H9 (cell line): ENCODE measurements around the gene DNASE1L3. TPM values are rescaled to one million over a fixed set of nuclear protein-coding genes. Genes with fewer than 3 reads are reported as not detected.

Experiments used
- DNase-seq: peaks from one replicate; pipeline ENCODE4 v3.0.0-alpha.2; 2017
- H2AFZ ChIP-seq: one replicate; pipeline ENCODE4 v1.6.1; 2013; ENCODE audit warnings: mild to moderate bottlenecking, low read length, control low read depth, moderate library complexity
- H2AK5ac ChIP-seq: 2 replicates; pipeline ENCODE4 v1.6.1; 2013; ENCODE audit warnings: low read length, control low read depth, mixed read lengths; ENCODE audit not compliant: insufficient read length
- H2BK120ac ChIP-seq: one replicate; pipeline ENCODE4 v1.6.1; 2013; ENCODE audit warnings: low read depth, mild to moderate bottlenecking, low read length, control low read depth, inconsistent platforms; ENCODE audit not compliant: poor library complexity, severe bottlenecking
- H2BK12ac ChIP-seq: 2 replicates; pipeline ENCODE4 v1.6.1; 2013; ENCODE audit warnings: low read length, control low read depth, mixed read lengths, low read depth; ENCODE audit not compliant: insufficient read length
- H2BK15ac ChIP-seq: 2 replicates; pipeline ENCODE4 v1.6.1; 2013; ENCODE audit warnings: low read depth, low read length, control low read depth
- H2BK20ac ChIP-seq: one replicate; pipeline ENCODE4 v1.6.1; 2013; ENCODE audit warnings: low read depth, mild to moderate bottlenecking, low read length, control low read depth, inconsistent platforms; ENCODE audit not compliant: poor library complexity, severe bottlenecking
- H2BK5ac ChIP-seq: 2 replicates; pipeline ENCODE4 v1.6.1; 2013; ENCODE audit warnings: low read length, control low read depth, mixed read lengths; ENCODE audit not compliant: insufficient read length
- H3K14ac ChIP-seq: 2 replicates; pipeline ENCODE4 v1.6.1; 2013; ENCODE audit warnings: low read length, control low read depth; ENCODE audit not compliant: insufficient read depth
- H3K18ac ChIP-seq: 2 replicates; pipeline ENCODE4 v1.6.1; 2013; ENCODE audit warnings: low read depth, mild to moderate bottlenecking, mixed read lengths, low read length, control low read depth; ENCODE audit not compliant: insufficient read length
- H3K23ac ChIP-seq: 2 replicates; pipeline ENCODE4 v1.6.1; 2013; ENCODE audit warnings: low read length, control low read depth, mixed read lengths, low read depth; ENCODE audit not compliant: insufficient read length
- H3K23me2 ChIP-seq: 2 replicates; pipeline ENCODE4 v1.6.1; 2013; ENCODE audit warnings: low read depth, mild to moderate bottlenecking, mixed read lengths, low read length, control low read depth; ENCODE audit not compliant: insufficient read length, poor library complexity, severe bottlenecking
- H3K27ac ChIP-seq: 2 replicates; pipeline ENCODE4 v1.5.1; 2013; ENCODE audit warnings: low read length, control low read depth, mixed read lengths, low read depth; ENCODE audit not compliant: insufficient read length
- H3K27me3 ChIP-seq: 2 replicates; pipeline ENCODE4 v1.6.1; 2013; ENCODE audit warnings: low read length, control low read depth, inconsistent platforms; ENCODE audit not compliant: insufficient read depth
- H3K4ac ChIP-seq: 2 replicates; pipeline ENCODE4 v1.6.1; 2013; ENCODE audit warnings: low read depth, mild to moderate bottlenecking, control low read depth, inconsistent platforms, low read length, moderate library complexity
- H3K4me1 ChIP-seq: 2 replicates; pipeline ENCODE4 v1.6.1; 2013; ENCODE audit warnings: low read length, control low read depth, inconsistent platforms; ENCODE audit not compliant: insufficient read depth
- H3K4me2 ChIP-seq: 2 replicates; pipeline ENCODE4 v1.6.1; 2013; ENCODE audit warnings: low read length, control low read depth, mixed read lengths; ENCODE audit not compliant: insufficient read length, insufficient read depth
- H3K56ac ChIP-seq: 2 replicates; pipeline ENCODE4 v1.6.1; 2013; ENCODE audit warnings: low read depth, mild to moderate bottlenecking, mixed read lengths, low read length, control low read depth; ENCODE audit not compliant: insufficient read length
- H3K79me1 ChIP-seq: 2 replicates; pipeline ENCODE4 v1.6.1; 2013; ENCODE audit warnings: low read depth, mild to moderate bottlenecking, moderate library complexity, low read length, control low read depth, inconsistent platforms; ENCODE audit not compliant: insufficient read depth, poor library complexity, severe bottlenecking
- H3K79me2 ChIP-seq: 2 replicates; pipeline ENCODE4 v1.6.1; 2013; ENCODE audit warnings: low read length, control low read depth, inconsistent platforms; ENCODE audit not compliant: insufficient read depth
- H3K9ac ChIP-seq: 2 replicates; pipeline ENCODE4 v1.6.1; 2013; ENCODE audit warnings: low read length, control low read depth, mixed read lengths; ENCODE audit not compliant: insufficient read length; ENCODE audit errors: extremely low read depth
- H3K9me3 ChIP-seq: one replicate; pipeline ENCODE4 v1.6.1; 2013; ENCODE audit warnings: low read depth, low read length, inconsistent platforms; ENCODE audit not compliant: control insufficient read depth
- H3T11ph ChIP-seq: one replicate; pipeline ENCODE4 v1.6.1; 2013; ENCODE audit warnings: mild to moderate bottlenecking, low read length, control low read depth, inconsistent platforms
- H4K20me1 ChIP-seq: one replicate; pipeline ENCODE4 v1.6.1; 2013; ENCODE audit not compliant: control insufficient read depth, insufficient read length, insufficient read depth
- H4K5ac ChIP-seq: 2 replicates; pipeline ENCODE4 v1.6.1; 2013; ENCODE audit warnings: low read depth, mild to moderate bottlenecking, mixed read lengths, low read length, control low read depth; ENCODE audit not compliant: insufficient read length
- H4K8ac ChIP-seq: replicated peaks from 2 replicates; pipeline ENCODE4 v1.6.1; 2013; ENCODE audit warnings: low read length, control low read depth, mixed read lengths, low read depth; ENCODE audit not compliant: insufficient read length
- H4K91ac ChIP-seq: 2 replicates; pipeline ENCODE4 v1.6.1; 2013; ENCODE audit warnings: low read depth, mild to moderate bottlenecking, moderate library complexity, mixed read lengths, low read length, control low read depth; ENCODE audit not compliant: insufficient read length
- H3K27ac Mint-ChIP-seq, 3 experiments: 2 replicates in 2 of 3; 3 replicates in 1 of 3; pipeline ENCODE4 v1.8.0; 2020 to 2021; ENCODE audit warnings: mixed read lengths in 3 of 3, mild to moderate bottlenecking in 1 of 3, moderate library complexity in 1 of 3
- H3K27me3 Mint-ChIP-seq: 2 replicates; pipeline ENCODE4 v1.8.0; 2021; ENCODE audit warnings: low read depth, mild to moderate bottlenecking, moderate library complexity, mixed read lengths
- H3K36me3 Mint-ChIP-seq, 3 experiments: 2 replicates in 2 of 3; 3 replicates in 1 of 3; pipeline ENCODE4 v1.8.0; 2020 to 2021; ENCODE audit warnings: low read depth in 3 of 3, mixed read lengths in 3 of 3; ENCODE audit not compliant: insufficient read depth in 1 of 3
- H3K4me1 Mint-ChIP-seq, 2 experiments: 2 replicates each; pipeline ENCODE4 v1.8.0; 2020; ENCODE audit warnings: mixed read lengths in 2 of 2
- H3K4me3 Mint-ChIP-seq, 2 experiments: 2 replicates in 1 of 2; 3 replicates in 1 of 2; pipeline ENCODE4 v1.8.0; 2020 to 2021; ENCODE audit warnings: mild to moderate bottlenecking in 2 of 2, mixed read lengths in 2 of 2, moderate library complexity in 1 of 2
- H3K9me3 Mint-ChIP-seq, 2 experiments: 2 replicates in 1 of 2; 3 replicates in 1 of 2; pipeline ENCODE4 v1.8.0; 2020; ENCODE audit warnings: mild to moderate bottlenecking in 2 of 2, mixed read lengths in 2 of 2, moderate library complexity in 1 of 2
- CTCF ChIP-seq: fragments of 200-600 bp; sonication (generic); conservative IDR thresholded peaks from 3 replicates; pipeline ENCODE4 v1.8.0; 2021; ENCODE audit warnings: antibody characterized with exemption, mild to moderate bottlenecking
- WGBS: extraction: QIAGEN DNeasy Blood & Tissue Kit; methylation state at CpG from one replicate; pipeline ENCODE4 v1.1.7; 2013; ENCODE audit warnings: missing lambda C conversion rate, low lambda C conversion rate, mixed read lengths; ENCODE audit not compliant: insufficient read length; ENCODE audit errors: extremely low coverage; 5-methylcytosine and 5-hydroxymethylcytosine counted together
- total RNA-seq: library from RNA; stranded (reverse); gene quantifications from 2 replicates; pipeline ENCODE4 v1.2.1, GENCODE V29; 2021

Gene DNASE1L3
- total RNA-seq, 1 experiment from 2014 or later, result not detected

- Histone ChIP-seq H2BK5ac (no peak overlapping the region), H2AK5ac (no peak overlapping the region), H3K4me2 (no peak overlapping the region), H3K23me2 (no peaks in the 10 kb centered on the region), H3K27me3 (no peaks in the 10 kb centered on the region), H3K56ac (no peak overlapping the region), H2BK120ac (no peak overlapping the region), H3K4ac (no peak overlapping the region), H3K9me3 (no peaks in the 10 kb centered on the region), H2BK20ac (no peak overlapping the region), H4K8ac (no peak overlapping the region), H2BK15ac (no peak overlapping the region), H4K91ac (no peak overlapping the region), H4K20me1 (no peaks in the 10 kb centered on the region), H3K14ac (no peak overlapping the region), H3T11ph (no peak overlapping the region), H4K5ac (no peak overlapping the region), H3K27ac (no peak overlapping the region), H3K79me1 (no peaks in the 10 kb centered on the region), H3K4me1 (no peaks in the 10 kb centered on the region; the same call in 1 of the 2 replicates), H3K23ac (no peak overlapping the region), H3K18ac (no peak overlapping the region), H2AFZ (no peak overlapping the region), H3K9ac (no peak overlapping the region), H3K79me2 (no peaks in the 10 kb centered on the region), H2BK12ac (no peak overlapping the region)
- no peaks in the 10 kb centered on the region for H3K9me3 Mint-ChIP-seq
- no peak for TF ChIP-seq CTCF
- peaks cover 23% of the 10 kb centered on the region for H3K27me3 Mint-ChIP-seq
- no peak overlapping the region for H3K27ac Mint-ChIP-seq
- H3K4me3 Mint-ChIP-seq, result no peak overlapping the region
- H3K4me1 Mint-ChIP-seq, result peaks cover 9 to 11% of the 10 kb centered on the region in 2 experiments
- DNase-seq, result no peak
- no peaks in the 10 kb centered on the region for H3K36me3 Mint-ChIP-seq
- no CpG with 5 or more reads among the region's 10 CpGs for WGBS
Measured at GRCh38 chr3:58216496-58217195, 5.9 kb upstream of the DNASE1L3 start.
